Endothelial cell of umbilical vein (primary cell): Measurements from ENCODE around the gene USP37. TPM values are rescaled to one million over a fixed set of nuclear protein-coding genes. Genes with fewer than 3 reads are reported as not detected.

ENCODE experiments used
- BruUV-seq: library from RNA; stranded (reverse); fragments of 400-500 nt; replicated peaks from 2 replicates; lab custom pipeline; 2021; lab: Mats Ljungman, UMichigan
- CTCF ChIA-PET: fragments of 300-600, 350-600 bp; sonication (Branson Sonifier 250); formaldehyde crosslinking; loops from one replicate; lab custom pipeline; 2021; ENCODE audit warnings: antibody characterized with exemption, inconsistent platforms; lab: Charles Lee
- POLR2A ChIA-PET: fragments of 300-600, 350-600 bp; sonication (Branson Sonifier 250); formaldehyde crosslinking; loops from one replicate; lab custom pipeline; 2021; ENCODE audit warnings: antibody characterized with exemption, inconsistent platforms; lab: Charles Lee
- DNase-seq: peaks from one replicate; pipeline ENCODE4 v3.0.0-alpha.2; 2011; ENCODE audit warnings: low read depth, low spot score
- FAIRE-seq: peaks from 2 replicates; lab custom pipeline; 2011; peaks lifted over from hg19 to GRCh38; lab: Jason Lieb, UNC
- H2AFZ ChIP-seq: 2 replicates; pipeline ENCODE4 v1.6.0; 2012; ENCODE audit warnings: low read depth, low read length, control low read depth, inconsistent platforms
- H3K27ac ChIP-seq: 2 replicates; pipeline ENCODE4 v1.5.1; 2011; ENCODE audit warnings: low read depth, mild to moderate bottlenecking, control low read depth, low read length, moderate library complexity; ENCODE audit not compliant: insufficient read depth
- H3K27me3 ChIP-seq, 2 experiments: 2 replicates each; pipeline versions ENCODE4 v1.6.0 to v1.6.1; 2011; ENCODE audit warnings: low read length in 2 of 2, mixed read lengths in 1 of 2; ENCODE audit not compliant: control insufficient read depth in 2 of 2, insufficient read depth in 2 of 2
- H3K36me3 ChIP-seq, 2 experiments: 2 replicates in 1 of 2; 3 replicates in 1 of 2; pipeline ENCODE4 v1.5.1; 2011; ENCODE audit warnings: low read length in 2 of 2, mild to moderate bottlenecking in 1 of 2, moderate library complexity in 1 of 2; ENCODE audit not compliant: control insufficient read depth in 2 of 2, insufficient read depth in 2 of 2; ENCODE audit errors: extremely low read depth in 1 of 2
- H3K4me1 ChIP-seq: 3 replicates; pipeline ENCODE4 v1.5.1; 2011; ENCODE audit warnings: mild to moderate bottlenecking, low read length; ENCODE audit not compliant: control insufficient read depth, insufficient read depth; ENCODE audit errors: extremely low read depth
- H3K4me2 ChIP-seq: 2 replicates; pipeline ENCODE4 v1.6.1; 2011; ENCODE audit warnings: low read length, control low read depth, mixed read lengths; ENCODE audit not compliant: insufficient read depth
- H3K4me3 ChIP-seq, 3 experiments: fragments of 200-600 bp in 1 of 3; sonication (generic), shearing (Covaris generic) in 1 of 3; replicated peaks in 1 of 3; 2 replicates each; pipeline ENCODE4 v1.5.1; 2011 to 2016; ENCODE audit warnings: control low read depth in 3 of 3, low read length in 3 of 3, mild to moderate bottlenecking in 2 of 3, inconsistent platforms in 1 of 3, low read depth in 1 of 3, moderate library complexity in 1 of 3; ENCODE audit not compliant: insufficient read depth in 1 of 3
- H3K79me2 ChIP-seq: 2 replicates; pipeline ENCODE4 v1.6.0; 2012; ENCODE audit warnings: low read length, inconsistent platforms; ENCODE audit not compliant: control insufficient read depth, insufficient read depth
- H3K9ac ChIP-seq: replicated peaks from 2 replicates; pipeline ENCODE3; 2011; ENCODE audit warnings: low read length, control low read depth; ENCODE audit not compliant: insufficient read depth; ENCODE audit errors: extremely low read depth
- H3K9me1 ChIP-seq: replicated peaks from 3 replicates; pipeline ENCODE4 v1.6.0; 2011; ENCODE audit warnings: mild to moderate bottlenecking, low read length; ENCODE audit not compliant: control insufficient read depth, insufficient read depth; ENCODE audit errors: extremely low read depth
- H3K9me3 ChIP-seq: replicated peaks from 2 replicates; pipeline ENCODE4 v1.5.1; 2012; ENCODE audit warnings: low read length, inconsistent platforms; ENCODE audit not compliant: control insufficient read depth, insufficient read depth
- H4K20me1 ChIP-seq: replicated peaks from 2 replicates; pipeline ENCODE3; 2011; ENCODE audit warnings: mild to moderate bottlenecking, low read length; ENCODE audit not compliant: control insufficient read depth, insufficient read depth; ENCODE audit errors: extremely low read depth
- CTCF ChIP-seq, 2 donors: IDR thresholded peaks; 1 replicate in 1 of 2; 2 replicates in 1 of 2; pipeline ENCODE4 v1.5.1; 2011; ENCODE audit warnings: low read length in 2 of 2, mild to moderate bottlenecking in 2 of 2, moderate library complexity in 2 of 2, control low read depth in 1 of 2, inconsistent platforms in 1 of 2, low read depth in 1 of 2; ENCODE audit not compliant: insufficient read depth in 1 of 2; ENCODE audit errors: extremely low read depth in 1 of 2
- EZH2 ChIP-seq: IDR thresholded peaks from 2 replicates; pipeline ENCODE4 v1.6.1; 2012; ENCODE audit warnings: borderline replicate concordance, low read depth, mild to moderate bottlenecking, moderate library complexity, low read length, inconsistent platforms; ENCODE audit not compliant: severe bottlenecking
- FOS ChIP-seq: IDR thresholded peaks from 2 replicates; pipeline ENCODE4 v1.6.1; 2011; ENCODE audit warnings: mild to moderate bottlenecking, low read length, moderate library complexity, borderline replicate concordance; ENCODE audit not compliant: insufficient read depth
- GATA2 ChIP-seq: IDR thresholded peaks from 2 replicates; pipeline ENCODE4 v1.7.0; 2011; ENCODE audit warnings: low read depth, mild to moderate bottlenecking, moderate library complexity, mixed read lengths, low read length; ENCODE audit not compliant: insufficient read length, insufficient read depth
- JUN ChIP-seq: IDR thresholded peaks from 2 replicates; pipeline ENCODE4 v1.6.1; 2011; ENCODE audit warnings: borderline replicate concordance, low read depth; ENCODE audit not compliant: insufficient read length, insufficient read depth
- POLR2A ChIP-seq: IDR thresholded peaks from 2 replicates; pipeline ENCODE4 v1.6.1; 2012; ENCODE audit warnings: low read depth, mild to moderate bottlenecking, control low read depth, low read length
- dilution Hi-C: fragments of 300-500 bp; cut with MboI; formaldehyde crosslinking; loops from one replicate; pipeline ENCODE4 v1.15.0; 2019; ENCODE audit warnings: low sequenced_read_pairs; ENCODE audit not compliant: extremely low pct_ligation_motif_present
- intact Hi-C: fragments of 100-400 bp; cut with micrococcal nuclease; formaldehyde crosslinking; loops from one replicate; pipeline ENCODE4 v1.10.0; 2022
- polyA plus RNA-seq, 4 experiments: library from polyadenylated mRNA; depleted of rRNA in 3 of 4; stranded (reverse) in 3 of 4; unstranded in 1 of 4; fragments of >200 nt; gene quantifications; 2 replicates each; pipeline versions ENCODE4 v1.2.1 to v1.2.3, GENCODE V29; 2011 to 2012; ENCODE audit warnings: missing spikeins in 1 of 4
- total RNA-seq: library from RNA; stranded (reverse); gene quantifications from 2 replicates; pipeline ENCODE4 v1.2.3, GENCODE V29; 2021

USP37 gene
- total and polyA plus RNA-seq, 2 donors (not counting 3 experiments of a cell fraction or from before 2014, with no cell fraction given): 1.9 to 14.4 TPM

GRCh38 chr2:218570850-218571249 is 2.7 kb upstream of the USP37 start:
- peak overlapping the region; percentile 85 for H3K4me2 ChIP-seq
- H3K9ac ChIP-seq: peak overlapping the region; percentile 91
- FAIRE-seq (peak; percentile 4), DNase-seq (peak; percentile 53)
- peaks cover 81% of the 10 kb centered on the region for H3K79me2 ChIP-seq
- peaks cover 0 to 3% of the 10 kb centered on the region in 2 experiments for H3K36me3 ChIP-seq
- H2AFZ ChIP-seq: no peak overlapping the region
- intact Hi-C loops: no loop called here
- peak overlapping the region in 2 of 3 experiments; percentile 1 to 80 for H3K4me3 ChIP-seq
- BruUV-seq: no TSS peak
- H3K27me3 ChIP-seq: no peaks in the 10 kb centered on the region
- ChIA-PET POLR2A (no interaction called here), CTCF (interaction anchor here (0.8 to 1.7 kb wide), 4 partner anchors 12 to 89 kb away, joined by 3 to 6 read pairs (median 3); partner anchors contain the start of genes BCS1L and ZNF142)
- no peaks in the 10 kb centered on the region for H4K20me1 ChIP-seq
- TF ChIP-seq EZH2 (no peak), CTCF (IDR thresholded peaks at IDR 0.05; ENCODE audit: extremely low read depth in 1 of 2, insufficient read depth in 1 of 2, low read depth in 1 of 2, low read length in 2 of 2) (no peak), POLR2A (no peak), FOS (no peak), GATA2 (no peak), JUN (peak; percentile 4)
- no peaks in the 10 kb centered on the region for H3K9me3 ChIP-seq
- peak overlapping the region; percentile 94 for H3K27ac ChIP-seq
- H3K4me1 ChIP-seq: peaks cover 17% of the 10 kb centered on the region
- dilution Hi-C loops: no loop called here
- no peaks in the 10 kb centered on the region for H3K9me1 ChIP-seq
